HG02870 (cell line): ENCODE measurements around the gene RELN.

Experiments used
- ATAC-seq: cut with Tn5 transposase; IDR thresholded peaks from one replicate; pipeline ENCODE4 v1.9.1; 2021; ENCODE audit warnings: mild to moderate bottlenecking, moderate library complexity; ENCODE audit not compliant: unreplicated experiment

RELN gene

GRCh38 chr7:103580031-103580430 lies 409.4 kb downstream of the RELN start:
- no peak for ATAC-seq

GRCh38 chr7:103577059-103577458 lies 412.4 kb downstream of the RELN start:
- ATAC-seq = no peak

DNA sequence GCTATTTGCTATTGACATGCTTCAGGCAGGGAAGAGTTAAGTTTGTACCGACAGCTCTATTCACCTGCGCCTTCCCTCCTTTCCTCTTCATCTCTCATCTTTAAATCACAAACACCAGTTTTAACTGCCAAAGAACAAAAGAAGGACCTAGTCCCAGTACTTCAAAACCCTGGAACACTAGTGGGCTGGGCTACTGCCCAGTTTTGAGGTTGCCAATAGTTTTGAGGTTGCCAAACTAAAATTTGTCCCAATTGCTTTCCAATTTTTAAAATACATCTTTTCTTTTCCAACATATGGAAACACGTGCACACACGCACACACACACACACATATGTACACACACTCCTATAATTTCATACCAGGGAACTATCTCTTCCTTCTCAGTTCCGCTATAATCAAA lies 412.8 kb downstream of the RELN start:
- ATAC-seq = no peak

DNA sequence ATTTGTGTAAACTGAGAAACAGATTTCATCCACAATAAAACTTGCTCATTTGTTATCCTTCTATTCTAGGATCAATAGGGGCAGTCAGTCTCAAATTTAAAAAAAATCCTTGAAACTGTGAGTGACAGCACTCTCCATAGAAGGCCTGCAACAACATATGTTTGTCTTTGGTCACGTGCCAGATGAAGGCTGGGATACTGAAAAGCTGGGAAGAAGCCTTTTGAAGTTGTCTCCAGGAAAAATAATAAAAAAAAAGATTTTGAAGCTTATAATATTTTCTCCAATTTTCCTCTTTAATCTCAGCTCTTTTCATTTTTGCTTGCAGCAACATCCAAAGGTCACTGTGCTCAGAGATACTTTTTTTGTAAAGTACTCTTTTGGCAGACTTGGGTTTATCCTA lies 414.9 kb downstream of the RELN start:
- no peak for ATAC-seq

DNA sequence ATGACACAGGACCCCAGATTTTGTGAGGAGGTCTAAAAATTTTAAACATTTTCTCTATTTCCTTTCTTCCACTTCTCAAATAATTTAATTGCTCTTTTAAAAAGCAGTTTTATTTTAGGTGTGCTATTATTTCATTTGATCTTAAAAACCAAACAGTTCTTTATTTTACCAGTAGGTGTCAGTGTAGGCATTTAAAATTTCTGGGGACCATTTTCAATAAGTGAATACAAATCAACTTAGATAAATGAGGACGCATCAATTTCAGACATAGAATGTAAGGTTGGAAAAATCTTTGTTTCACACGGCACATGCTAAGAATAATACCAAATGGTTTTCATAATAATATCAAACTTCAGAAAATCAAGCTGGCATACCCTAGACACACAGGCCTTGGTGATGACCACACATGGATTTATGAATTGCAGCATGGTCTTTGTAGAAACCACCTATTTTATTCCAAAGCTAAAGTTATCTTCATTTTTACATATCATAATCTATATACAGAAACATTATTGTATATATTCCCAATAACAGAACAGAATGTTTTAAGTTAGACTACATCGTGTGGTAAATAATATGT lies 415.9 kb downstream of the RELN start:
- no peak for ATAC-seq

GRCh38 chr7:103571586-103571985 lies 417.9 kb downstream of the RELN start:
- ATAC-seq = no peak

DNA sequence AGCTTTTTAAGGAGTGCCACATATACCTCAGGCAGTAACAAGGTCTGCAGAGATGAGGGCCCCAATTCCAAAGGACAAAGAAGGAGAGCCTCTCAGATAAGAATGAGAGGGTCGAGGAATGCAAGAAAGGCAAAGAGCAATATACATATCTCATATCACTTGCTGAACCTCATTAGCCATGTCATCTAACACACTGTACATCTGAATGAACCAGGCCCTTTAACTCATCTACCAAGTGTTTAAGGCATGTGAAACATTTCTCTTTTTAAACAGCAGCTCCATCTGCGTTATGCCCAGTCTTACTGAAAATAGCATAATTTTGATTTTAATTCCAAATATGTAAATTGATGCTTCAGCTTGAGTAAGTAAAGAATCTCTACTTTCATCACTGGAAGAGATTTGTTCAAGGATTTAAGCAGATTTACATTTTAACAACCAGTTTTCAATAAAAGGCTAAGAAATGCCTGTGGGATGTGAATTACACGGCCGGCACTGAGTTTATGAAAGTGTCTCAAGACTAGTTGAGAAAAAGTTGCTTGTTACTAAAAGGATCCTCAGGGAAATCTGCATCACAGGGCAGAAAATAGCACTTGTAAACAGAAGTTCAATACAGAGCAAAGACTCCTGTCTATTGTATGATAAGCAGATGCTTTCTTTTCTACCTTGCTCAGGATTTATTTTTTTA lies 419.7 kb downstream of the RELN start:
- ATAC-seq = no peak

GRCh38 chr7:103564416-103564815 lies 425.0 kb downstream of the RELN start:
- ATAC-seq = no peak

DNA sequence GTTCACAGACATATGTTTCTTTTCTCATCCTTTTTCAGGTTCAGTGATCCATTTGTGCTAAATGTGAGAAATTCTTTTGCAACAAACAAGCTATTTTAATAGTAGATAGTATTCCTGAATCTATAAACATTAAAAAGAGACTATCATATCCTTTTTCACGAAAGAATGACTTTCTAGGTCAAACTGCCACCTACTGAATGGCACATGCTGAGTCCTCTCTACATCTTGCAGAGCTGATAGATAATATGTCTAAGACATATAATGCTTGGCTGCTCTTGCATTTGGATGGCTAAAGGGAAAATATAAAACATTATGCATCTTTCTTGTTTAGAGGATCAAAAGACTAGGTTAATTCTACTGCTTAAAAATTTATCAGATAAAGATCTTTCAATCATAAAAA lies 429.3 kb downstream of the RELN start:
- no peak for ATAC-seq

GRCh38 chr7:103551016-103551415 lies 438.4 kb downstream of the RELN start:
- no peak for ATAC-seq

DNA sequence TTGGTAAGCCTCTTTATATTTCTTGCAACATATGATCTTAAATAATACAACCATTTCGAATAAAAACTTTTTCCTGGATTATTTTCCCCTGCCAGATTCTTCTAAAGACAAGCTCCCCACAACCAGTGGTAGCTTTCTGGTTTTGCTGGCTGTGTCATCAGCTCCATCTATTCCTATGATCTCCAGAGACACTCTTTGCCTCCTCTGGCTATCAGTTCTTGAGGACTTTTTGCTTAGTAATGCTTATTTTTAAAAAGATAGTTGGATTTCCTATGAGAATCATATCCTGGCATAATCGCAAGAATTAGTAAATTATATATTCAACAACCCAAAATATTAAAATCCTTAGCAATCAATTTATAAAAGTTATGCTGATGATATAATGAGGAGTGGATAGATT lies 439.7 kb downstream of the RELN start:
- no peak for ATAC-seq

DNA sequence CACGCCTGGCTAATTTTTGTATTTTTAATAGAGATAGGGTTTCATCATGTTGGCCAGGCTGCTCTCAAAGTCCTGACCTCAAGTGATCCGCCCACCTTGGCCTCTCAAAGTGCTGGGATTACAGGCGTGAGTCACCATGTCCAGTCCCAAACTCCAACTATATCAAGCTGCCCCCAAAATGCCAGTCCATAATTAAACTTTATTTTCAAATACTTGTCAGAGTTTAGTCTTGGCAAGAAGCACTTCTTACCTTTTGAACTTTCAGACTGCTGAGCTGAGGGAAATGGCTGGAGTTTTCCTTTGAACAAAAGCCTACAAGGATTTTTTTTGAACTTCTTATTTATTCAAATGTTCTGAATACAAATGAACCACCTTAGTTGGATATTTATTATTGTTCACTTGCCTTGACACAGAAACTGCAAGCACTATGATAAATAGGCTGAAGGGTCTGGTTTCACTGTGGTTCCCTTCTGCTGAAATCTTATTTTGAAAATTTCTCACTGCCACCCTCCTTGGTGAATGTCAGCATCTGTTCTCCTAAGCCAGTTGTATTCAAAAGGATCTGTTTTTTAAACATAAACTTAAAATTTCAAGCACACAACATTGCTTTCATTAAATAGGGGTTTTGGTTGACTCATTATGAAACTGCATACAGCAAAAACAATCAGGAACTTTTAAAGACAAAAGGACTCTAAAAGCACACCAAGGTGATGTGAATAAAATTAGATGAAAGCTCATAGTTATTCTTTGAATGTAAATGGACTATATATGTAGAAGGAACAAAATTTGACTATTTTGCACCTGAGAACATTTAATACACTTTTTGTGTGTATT lies 441.8 kb downstream of the RELN start:
- no peak for ATAC-seq

GRCh38 chr7:103542470-103542869 lies 447.0 kb downstream of the RELN start:
- ATAC-seq = no peak

- ATAC-seq = no peak
These were observed 447.5 kb downstream of the RELN start for GRCh38 chr7:103541947-103542346.

- ATAC-seq = no peak
These were observed 448.4 kb downstream of the RELN start for GRCh38 chr7:103541026-103541425.

DNA sequence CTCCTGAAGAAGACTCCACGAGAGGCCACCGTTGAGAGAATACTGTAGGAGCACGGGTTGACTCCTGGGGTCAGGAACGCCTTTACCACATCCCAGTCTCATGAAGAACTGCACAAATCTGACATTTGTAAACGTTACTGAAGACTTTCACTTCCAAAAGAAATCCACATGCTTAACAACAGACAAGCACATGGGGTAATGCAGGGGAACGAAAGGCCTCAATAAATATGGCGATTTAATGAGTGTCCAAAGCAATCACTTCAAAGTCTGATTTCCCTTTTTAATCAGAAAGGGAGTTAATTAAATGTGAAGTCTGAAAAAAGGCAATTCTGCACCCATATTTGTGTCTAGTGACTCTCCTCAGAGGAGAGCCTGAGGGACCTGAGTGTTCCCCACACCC lies 449.1 kb downstream of the RELN start:
- ATAC-seq = no peak

- no peak for ATAC-seq
These were observed 449.6 kb downstream of the RELN start for GRCh38 chr7:103539875-103540274.

DNA sequence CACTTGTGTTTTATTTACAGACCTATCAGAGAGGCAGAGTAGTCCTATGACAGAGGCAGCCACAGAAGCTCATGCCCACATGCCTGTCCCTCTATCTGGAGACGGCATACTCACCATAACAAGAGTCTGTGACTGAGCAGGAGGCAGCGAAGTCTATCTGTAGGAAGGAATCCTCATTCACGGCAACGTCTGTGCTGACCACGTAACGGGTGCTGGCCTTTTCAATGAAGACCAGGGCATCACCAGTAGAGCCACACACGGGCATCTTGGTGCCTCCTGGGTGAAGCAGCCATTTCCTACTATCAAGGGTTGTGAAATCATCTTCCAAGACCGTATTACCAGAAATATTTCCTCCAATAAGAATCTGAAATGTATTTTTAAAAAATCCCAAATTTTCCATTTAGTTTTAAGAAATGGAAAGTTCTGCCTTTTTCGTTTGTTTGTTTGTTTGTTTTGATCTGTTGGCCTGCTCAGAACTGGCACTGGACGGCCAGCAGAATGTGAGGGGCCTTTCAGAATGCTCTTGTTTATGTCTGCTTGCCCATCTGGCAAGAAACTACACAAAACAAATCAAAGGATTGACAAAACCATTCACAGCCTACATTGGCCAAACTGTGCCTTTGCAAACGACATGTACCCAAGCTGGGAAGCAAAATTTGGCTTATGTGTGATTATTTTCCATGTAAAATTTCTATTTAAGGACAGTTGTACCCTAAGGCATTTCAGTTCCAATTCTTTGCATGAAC lies 450.3 kb downstream of the RELN start:
- ATAC-seq = no peak

GRCh38 chr7:103533761-103534160 lies 455.7 kb downstream of the RELN start:
- ATAC-seq = no peak

DNA sequence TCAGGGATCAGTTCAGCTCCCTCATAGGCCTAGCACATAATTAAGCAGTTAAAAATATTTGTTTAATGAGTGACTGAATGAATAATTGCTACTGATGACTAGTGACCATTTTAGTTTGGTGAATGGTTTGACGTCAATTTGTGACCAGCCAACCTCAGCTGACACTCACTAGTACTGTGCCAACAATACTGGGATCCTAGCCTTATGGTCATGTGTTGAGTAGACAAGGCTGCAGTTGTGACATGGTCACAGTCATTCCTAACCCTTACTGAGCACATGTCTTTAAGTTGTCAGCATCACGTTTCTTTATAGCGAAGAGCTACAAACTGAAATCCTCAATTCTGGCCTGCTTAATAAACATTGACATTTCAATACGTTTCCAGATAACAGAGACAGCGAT lies 456.5 kb downstream of the RELN start:
- no peak for ATAC-seq

- no peak for ATAC-seq
These were observed 461.3 kb downstream of the RELN start for GRCh38 chr7:103528152-103528551.
